ENCODE measurements around the gene ITIH5.
A peak's percentile ranks its signal among the peaks of the same experiment; 100 is the strongest.
"Not testable (repeated sequence)": the region's sequence is repeated elsewhere in the genome, so short reads cannot be mapped to it uniquely, and the experiment has no call there.

The ITIH5 gene
- 0 reads per million in 4 donors for total RNA-seq

DNA sequence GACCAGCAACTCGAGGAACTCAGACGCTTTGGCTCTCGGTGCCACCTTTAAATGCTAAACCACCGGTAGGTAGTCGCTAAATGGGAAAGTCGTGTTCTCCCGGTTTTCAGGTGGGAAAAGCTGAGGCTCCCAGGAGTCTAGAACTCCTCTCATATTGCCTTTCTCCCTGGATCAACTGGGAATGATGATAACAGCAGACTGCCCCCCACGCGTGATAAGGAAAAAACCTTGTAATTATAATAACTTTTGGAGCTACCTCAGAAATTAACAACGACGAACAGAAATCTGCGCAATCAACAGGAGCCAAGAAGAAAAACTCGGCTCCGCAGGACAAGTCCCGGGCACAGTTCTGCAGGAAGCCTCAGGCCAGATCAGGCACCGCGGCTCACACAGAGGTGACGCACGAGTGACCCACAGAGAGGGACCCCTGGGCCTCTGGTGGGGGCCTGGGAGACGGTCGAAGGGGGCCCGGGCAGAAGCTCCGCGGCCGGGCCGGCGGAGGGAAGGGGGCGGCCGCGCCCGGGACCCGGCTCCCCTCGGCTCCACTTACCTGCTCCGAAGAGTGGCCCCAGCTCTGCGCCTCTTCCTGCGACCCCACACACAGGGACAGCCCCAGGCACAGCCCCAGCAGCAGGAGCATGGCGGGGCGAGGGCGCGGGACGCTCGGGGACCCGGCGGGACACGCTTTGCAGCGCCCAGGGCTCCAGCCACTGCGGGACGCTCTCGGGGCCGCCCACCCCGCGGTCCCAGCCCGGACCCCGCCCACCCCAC, at the start of gene ITIH5:
Gene ITIH5, minus strand, starts transcription at position 714 of the 771 bp plus-strand sequence. Its CDS starts 74 bp downstream, at position 640.
- no peak for DNase-seq

GRCh38 chr10:7715515-7715914, 48.7 kb upstream of the ITIH5 start:
- no peak for DNase-seq

- DNase-seq, result not testable (repeated sequence)
Measured at GRCh38 chr10:7711075-7711474, 44.3 kb upstream of the ITIH5 start.

DNA sequence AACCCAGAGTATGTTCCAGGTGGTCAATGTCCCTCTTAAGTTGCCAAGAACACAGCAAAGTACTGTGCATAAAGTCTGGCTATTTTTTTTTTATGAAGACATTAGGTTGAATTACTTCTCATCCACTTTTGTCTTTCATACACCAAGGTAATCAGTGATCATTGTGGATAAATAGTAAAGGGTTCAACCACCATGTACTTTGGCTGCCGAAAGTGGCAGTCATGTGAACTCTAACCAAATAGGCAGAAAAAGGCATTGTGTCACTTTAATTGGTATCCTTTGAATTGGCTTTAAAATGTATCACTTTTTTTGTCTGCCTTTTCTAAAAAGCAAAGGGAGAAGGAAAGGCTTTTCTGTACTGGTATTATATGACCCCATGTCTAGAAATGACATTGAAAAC, 43.7 kb upstream of the ITIH5 start:
- DNase-seq, result no peak

GRCh38 chr10:7708832-7709231, 42.1 kb upstream of the ITIH5 start:
- no peak for DNase-seq

GRCh38 chr10:7707858-7708622, 41.3 kb upstream of the ITIH5 start:
- no peak for DNase-seq

- DNase-seq, result no peak
Measured at GRCh38 chr10:7707102-7707501, 40.3 kb upstream of the ITIH5 start.

- DNase-seq, result no peak
Measured at GRCh38 chr10:7706534-7707073, 39.8 kb upstream of the ITIH5 start.

GRCh38 chr10:7705341-7705740, 38.6 kb upstream of the ITIH5 start:
- no peak for DNase-seq

GRCh38 chr10:7704071-7705016, 37.6 kb upstream of the ITIH5 start:
- DNase-seq, result no peak

GRCh38 chr10:7703140-7703539, 36.4 kb upstream of the ITIH5 start, which contains the start of gene ITIH2:
Gene ITIH2, plus strand, starts transcription at chr10:7703316. Its CDS starts 119 bp downstream, at chr10:7703435.
- DNase-seq, result no peak

- DNase-seq, result no peak
Measured at GRCh38 chr10:7702288-7702812, 35.6 kb upstream of the ITIH5 start.

DNA sequence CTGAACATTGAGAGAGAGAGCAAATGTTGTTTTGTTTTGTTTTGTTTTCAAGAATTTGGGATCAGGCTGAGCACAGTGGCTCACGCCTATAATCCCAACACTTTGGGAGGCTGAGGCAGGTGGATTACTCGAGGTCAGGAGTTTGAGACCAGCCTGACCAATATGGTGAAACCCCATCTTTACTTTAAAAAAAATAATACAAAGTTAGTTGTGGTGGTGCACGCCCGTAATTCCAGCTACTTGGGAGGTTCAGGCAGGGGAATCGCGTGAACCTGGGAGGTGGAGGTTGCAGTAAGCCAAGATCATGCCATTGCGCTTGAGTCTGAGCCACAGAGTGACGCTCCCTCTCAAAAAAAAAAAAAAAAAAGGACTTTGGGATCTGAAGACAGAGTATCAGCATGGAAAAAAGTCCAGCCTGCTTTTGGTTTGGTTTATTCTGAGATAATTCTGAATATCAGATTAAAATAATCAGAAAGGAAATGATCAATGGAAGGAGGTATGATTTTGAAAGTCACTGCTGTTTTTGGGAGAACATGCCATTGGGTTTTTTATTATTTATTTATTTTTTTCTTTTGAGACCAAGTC, 34.5 kb upstream of the ITIH5 start:
- DNase-seq, result no peak

GRCh38 chr10:7700577-7701125, 33.9 kb upstream of the ITIH5 start:
- DNase-seq, result no peak

DNA sequence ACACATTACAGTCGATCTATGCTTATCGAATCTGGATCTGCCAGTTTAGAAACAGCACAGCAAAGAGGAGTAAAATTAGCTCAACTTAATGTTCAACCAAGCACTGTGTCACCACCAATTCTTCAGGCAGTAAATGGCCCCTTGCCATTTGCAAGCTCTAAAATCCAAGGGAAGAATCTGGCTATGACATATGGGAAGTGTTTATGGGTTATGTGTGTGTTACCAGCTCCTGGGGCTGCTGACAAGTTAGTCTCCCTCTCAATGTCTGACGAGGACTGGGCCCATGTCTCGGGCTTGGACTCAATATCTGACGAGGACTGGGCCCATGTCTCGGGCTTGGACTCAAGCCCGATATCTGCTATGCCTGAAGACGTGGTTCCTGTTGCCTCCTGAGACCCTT, 30.7 kb upstream of the ITIH5 start:
- DNase-seq, result no peak

DNA sequence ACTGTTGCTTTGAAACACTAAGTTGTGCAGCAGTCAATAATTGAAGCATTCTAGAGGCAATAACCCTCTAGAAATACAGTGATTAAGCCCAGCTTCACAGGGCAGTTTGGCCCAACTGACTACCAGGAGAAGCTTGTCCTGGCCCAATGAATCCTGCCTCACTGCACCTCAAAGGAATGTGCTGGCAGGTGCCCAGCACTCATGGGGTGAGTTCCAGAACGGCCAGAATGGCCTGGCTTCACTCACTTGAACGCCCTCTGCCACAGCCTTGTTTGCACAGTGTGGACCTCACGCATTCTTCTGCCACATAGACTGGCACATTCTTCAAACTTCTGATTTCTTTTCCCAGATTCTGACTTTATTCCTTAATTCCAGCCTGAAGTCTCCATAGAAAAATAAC, 29.8 kb upstream of the ITIH5 start:
- no peak for DNase-seq

- DNase-seq, result not testable (repeated sequence)
Measured at GRCh38 chr10:7693194-7693593, 26.4 kb upstream of the ITIH5 start.

GRCh38 chr10:7692368-7692767, 25.6 kb upstream of the ITIH5 start:
- DNase-seq, result not testable (repeated sequence)

DNA sequence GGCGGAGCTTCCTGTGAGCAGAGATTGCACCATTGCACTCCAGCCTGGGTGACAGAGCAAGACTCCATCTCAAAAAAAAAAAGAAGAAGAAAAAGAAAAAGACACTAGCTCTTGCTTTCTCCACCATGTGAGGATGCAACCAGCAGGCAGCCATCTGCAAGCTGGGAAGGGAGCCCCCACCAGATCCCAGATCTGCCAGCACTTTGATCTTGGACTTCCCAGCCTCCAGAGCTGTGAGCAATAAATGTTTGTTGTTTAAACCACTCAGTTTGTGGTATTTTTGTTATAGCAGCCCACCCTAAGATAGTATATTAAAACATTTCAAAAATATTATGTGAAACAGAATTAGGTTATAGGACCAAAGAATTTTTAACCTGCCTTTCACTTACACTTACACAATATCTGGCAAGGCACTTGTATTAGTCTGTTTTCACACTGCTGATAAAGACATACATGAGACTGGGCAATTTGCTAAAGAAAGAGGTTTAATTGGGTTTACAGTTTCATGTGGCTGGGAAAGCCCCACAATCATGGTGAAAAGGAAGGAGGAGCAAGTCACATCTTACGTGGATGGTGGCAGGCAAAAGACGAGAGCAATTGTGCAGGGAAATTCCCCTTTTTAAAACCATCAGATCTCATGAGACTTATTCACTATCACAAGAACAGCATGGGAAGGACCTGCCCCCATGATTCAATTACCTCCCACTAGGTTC, 24.3 kb upstream of the ITIH5 start:
- peak in 1 of 5 donors; percentile 13 for DNase-seq

GRCh38 chr10:7689591-7689990, 22.8 kb upstream of the ITIH5 start:
- no peak for DNase-seq
